Stimulated activated CD4-positive, alpha-beta T cell treated with anti-CD3 and anti-CD28 coated beads, Interleukin-4, amount 100 ng/mL, for 24 hours (primary cell): ENCODE data around the gene GAMT.

Experiments used
- DNase-seq: peaks from one replicate; pipeline ENCODE4 v3.0.0-alpha.2; 2020

Gene GAMT

GRCh38 chr19:1363599-1363998 lies 37.7 kb downstream of the GAMT start:
- no peak for DNase-seq

GRCh38 chr19:1362387-1363257 lies 38.7 kb downstream of the GAMT start:
- DNase-seq, result no peak

GRCh38 chr19:1361601-1362386 lies 39.5 kb downstream of the GAMT start:
- DNase-seq, result no peak

GRCh38 chr19:1360818-1361461 lies 40.4 kb downstream of the GAMT start:
- no peak for DNase-seq

GRCh38 chr19:1360126-1360817 lies 41.1 kb downstream of the GAMT start:
- no peak for DNase-seq

GRCh38 chr19:1357531-1358109 lies 43.7 kb downstream of the GAMT start:
- DNase-seq, result no peak

- DNase-seq, result no peak
Observed at GRCh38 chr19:1356508-1356865, 44.9 kb downstream of the GAMT start.

GRCh38 chr19:1355568-1356507 lies 45.5 kb downstream of the GAMT start:
- no peak for DNase-seq

GRCh38 chr19:1354970-1355567 lies 46.3 kb downstream of the GAMT start:
- DNase-seq, result no peak

GRCh38 chr19:1353144-1353543 lies 48.2 kb downstream of the GAMT start:
- no peak for DNase-seq

GRCh38 chr19:1351381-1351851 lies 49.9 kb downstream of the GAMT start:
- DNase-seq, result no peak

- DNase-seq, result no peak
Observed at GRCh38 chr19:1350867-1351266, 50.5 kb downstream of the GAMT start.

- DNase-seq, result no peak
Observed at GRCh38 chr19:1349211-1349610, 52.1 kb downstream of the GAMT start.
